T47D (cell line): ENCODE measurements around the gene PDE8A.
A peak's percentile ranks its signal among the peaks of the same experiment; 100 is the strongest.

Experiments
- DNase-seq, 2 experiments: peaks; one replicate each; pipeline versions ENCODE4 v3.0.0 to v3.0.0-alpha.2; 2011 to 2012; ENCODE audit warnings: low read depth in 1 of 2, low spot score in 1 of 2
- JUND ChIP-seq: IDR thresholded peaks from 2 replicates; pipeline ENCODE4 v1.6.1; 2012; ENCODE audit warnings: low read depth
- in situ Hi-C: cut with HindIII; loops from 2 replicates; pipeline ENCODE4 v1.10.0; 2016; ENCODE audit warnings: low sequenced_read_pairs, low pct_unique_long_range_greater_than_20kb

PDE8A gene

DNA sequence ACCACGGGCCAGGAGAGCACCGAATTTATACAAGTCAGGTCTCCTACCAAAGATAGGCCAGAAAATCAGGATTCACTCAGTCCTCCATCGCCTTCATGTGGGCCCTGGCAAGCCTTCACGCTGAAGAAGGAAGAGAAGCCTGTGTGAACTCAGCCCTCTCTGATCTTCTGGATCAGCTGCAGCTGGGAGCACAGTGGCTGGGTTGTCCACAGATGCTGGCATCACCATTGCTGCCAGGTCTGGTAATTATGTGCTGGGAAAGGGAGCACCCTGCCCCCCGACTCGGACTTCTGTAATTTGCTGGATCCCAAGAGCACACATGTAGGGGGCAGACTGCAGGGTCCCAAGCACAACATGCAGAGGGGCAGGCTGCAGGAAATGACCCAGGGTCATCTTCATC lies 12.4 kb upstream of the PDE8A start:
- in situ Hi-C loops = no loop called here
- TF ChIP-seq JUND = no peak

DNA sequence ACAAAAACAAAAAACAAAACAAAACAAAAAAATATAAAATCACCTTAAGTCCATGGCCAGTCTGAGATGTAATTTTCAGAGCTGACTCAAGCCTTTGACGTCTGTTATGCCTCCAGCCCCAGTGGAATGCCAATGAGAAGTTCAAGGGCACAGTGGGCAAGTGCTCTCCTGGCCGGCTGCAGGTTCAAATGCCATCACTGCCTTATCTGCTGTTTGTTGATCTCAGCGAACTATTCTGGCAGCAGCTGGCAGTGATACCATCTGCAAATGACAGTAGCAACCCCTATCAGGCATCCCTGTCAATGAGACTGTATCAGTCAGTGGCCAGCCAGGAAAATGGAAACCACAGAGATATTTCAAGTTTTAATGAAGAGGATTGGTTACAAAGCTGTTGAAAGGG lies 10.8 kb upstream of the PDE8A start:
- in situ Hi-C loops = no loop called here
- DNase-seq = no peak
- no peak for TF ChIP-seq JUND

More for the DNA sequence above, 12.4 kb upstream of the PDE8A start:
- no peak for DNase-seq

DNA sequence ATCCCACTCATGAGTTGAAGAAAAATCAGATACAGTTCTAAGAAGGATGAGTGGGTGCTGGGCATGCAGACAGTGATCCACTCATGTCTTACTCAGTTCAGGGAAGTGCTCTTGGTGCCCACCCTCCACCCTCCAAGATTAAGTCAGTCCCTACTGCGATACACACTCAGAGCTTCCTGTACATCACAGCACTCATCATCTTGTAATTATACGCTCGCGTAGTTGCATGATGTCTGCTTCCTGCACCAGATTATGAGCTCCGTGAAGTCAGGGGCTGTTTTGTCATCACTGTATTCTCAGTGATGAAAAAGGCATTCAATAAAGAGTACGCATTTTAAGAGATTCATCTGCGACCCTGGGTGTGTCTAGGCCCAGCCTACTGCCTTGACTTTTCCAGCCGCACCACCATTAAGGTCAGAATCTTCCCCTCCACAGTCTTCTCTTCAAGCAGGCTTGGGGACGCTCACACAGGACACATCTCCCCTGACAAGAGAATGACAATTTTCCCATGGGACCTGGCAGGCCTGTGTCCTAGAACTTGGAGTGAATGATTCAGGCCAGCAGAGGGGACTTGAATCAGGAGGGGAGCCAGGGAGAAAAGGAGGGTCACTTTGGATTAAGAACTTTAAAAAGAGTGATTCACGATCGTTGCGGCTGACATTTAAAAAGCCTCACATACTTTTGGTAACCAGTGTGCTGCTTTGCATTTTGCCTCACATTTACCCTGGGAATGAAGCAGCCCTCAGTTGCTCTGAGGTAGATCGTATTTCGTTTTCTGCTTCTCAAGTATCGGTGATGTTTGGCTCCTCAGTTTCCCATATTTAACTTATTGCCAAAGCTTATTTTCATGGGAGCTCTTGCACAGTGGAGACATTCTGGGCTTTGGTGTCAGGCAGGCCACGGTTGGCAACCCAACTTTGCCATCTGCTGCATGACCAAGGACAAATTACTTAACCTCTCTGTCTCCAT lies 7.9 kb upstream of the PDE8A start:
- in situ Hi-C loops = no loop called here
- TF ChIP-seq JUND = no peak
- DNase-seq = no peak

DNA sequence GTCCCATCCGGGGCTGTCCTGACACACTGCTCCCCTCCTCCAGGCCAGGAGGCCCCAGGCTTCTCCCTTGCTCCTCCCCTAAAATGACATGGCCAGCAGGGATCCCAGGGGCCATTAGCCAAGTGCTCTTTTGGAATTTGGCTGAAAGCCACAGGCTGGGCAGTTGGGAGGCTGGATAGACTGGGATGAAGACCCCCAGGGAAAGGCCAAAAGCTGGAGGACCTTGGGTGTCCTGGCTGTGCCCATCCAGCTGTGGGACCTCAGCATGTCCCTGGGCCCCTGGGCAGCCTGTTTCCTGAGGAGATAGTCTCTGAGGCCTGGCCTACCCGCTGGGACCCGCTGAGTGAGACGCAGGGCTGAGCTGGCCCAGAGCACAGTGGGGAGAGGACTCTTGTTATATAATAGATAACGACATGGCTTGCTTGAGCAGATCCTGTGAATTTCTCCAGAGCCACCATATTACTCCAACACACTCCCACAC lies 5.7 kb upstream of the PDE8A start:
- TF ChIP-seq JUND = no peak
- in situ Hi-C loops = no loop called here
- no peak for DNase-seq

DNA sequence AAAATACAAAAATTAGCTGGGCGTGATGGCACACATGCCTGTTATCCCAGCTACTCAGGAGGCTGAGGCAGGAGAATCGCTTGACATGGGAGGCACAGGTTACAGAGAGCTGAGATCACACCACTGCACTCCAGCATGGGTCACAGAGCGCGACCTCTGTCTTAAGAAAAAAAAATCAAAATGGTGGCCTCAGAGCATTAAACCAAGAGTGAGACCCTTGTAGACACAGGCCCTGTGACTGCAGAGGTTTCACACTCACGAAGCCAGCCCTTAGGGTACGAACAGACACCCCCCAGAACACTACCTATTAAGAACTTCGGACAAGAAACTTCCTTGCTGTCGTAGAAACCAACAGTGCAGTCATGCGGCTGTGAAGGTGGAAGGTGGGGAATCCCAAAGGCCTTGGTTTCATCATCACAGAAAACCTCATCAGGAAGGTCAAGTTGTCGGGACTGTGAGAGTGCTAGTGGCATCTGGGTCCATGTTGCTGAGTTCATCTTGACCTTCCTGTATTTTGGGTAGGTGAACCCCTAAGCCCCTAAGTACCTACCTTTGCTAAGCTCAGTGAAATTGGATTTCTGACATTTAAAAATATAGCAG lies 4.8 kb upstream of the PDE8A start:
- no peak for DNase-seq
- in situ Hi-C loops = no loop called here
- no peak for TF ChIP-seq JUND

DNA sequence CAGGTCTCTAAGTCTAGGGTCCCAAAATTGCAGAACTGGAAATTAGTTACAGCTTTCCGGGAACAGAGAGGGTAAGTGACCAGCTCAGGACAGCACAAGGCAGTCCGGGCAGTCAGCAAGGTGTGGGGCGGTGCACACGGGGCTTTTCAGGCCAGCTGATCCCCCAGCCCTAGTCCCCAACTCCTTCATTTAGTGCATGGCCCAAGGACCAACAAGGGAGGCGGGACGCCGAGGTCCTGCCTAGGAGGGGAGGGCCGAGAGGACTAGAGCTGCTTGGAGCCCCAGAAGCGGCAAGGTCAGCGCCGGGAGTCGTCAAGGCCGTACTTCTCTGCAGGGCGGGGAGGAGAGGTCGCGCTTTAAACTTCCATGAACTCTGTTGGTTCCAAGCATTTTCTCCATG lies 2.0 kb upstream of the PDE8A start:
- in situ Hi-C loops = no loop called here
- no peak for DNase-seq
- TF ChIP-seq JUND = no peak

DNA sequence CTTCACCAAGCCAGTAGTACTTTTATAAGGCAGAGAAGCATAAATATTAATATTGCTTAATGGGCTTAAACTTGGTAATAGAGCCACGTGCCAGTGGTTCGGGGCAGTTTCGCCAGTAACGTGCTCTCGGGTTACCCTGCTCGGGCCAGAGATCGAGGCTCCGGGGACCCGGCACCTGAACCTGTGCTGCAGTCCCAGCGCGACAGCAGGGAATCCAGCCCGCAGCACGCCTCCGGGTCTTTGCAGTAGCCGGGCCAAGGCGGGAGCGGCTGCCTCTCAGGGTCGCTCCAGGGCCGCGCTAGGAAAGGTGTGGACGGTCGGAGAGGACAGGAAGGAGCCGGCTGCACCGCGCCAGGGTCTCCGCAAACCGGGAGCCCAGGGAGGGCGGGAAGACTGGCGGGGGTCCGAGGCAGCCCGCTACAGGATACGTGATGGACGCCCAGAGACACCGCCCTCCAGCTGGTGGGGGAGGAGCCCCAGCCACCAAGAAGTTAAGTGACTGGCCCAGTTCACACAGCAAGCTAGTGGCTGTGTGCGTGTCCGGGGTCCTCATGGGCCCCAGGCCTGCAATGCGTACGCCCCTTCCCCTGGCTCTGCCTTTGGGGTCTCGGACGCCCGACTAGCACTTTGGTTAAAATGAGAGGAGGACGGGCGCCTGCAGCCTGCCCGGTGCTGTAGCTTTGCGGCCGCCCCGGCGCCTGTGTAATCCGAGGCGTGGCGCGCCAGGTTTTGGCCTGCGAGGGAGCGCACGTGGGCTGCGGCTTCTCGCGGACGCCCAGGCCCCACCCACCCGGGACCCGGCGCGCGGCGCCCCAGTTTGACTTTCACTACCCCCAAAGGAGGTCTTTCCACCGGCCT lies 1.2 kb upstream of the PDE8A start:
- TF ChIP-seq JUND = peak; percentile 32; the same call in 1 of the 2 replicates
- in situ Hi-C loops = no loop called here
- peak; percentile 88 to 90 for DNase-seq

DNA sequence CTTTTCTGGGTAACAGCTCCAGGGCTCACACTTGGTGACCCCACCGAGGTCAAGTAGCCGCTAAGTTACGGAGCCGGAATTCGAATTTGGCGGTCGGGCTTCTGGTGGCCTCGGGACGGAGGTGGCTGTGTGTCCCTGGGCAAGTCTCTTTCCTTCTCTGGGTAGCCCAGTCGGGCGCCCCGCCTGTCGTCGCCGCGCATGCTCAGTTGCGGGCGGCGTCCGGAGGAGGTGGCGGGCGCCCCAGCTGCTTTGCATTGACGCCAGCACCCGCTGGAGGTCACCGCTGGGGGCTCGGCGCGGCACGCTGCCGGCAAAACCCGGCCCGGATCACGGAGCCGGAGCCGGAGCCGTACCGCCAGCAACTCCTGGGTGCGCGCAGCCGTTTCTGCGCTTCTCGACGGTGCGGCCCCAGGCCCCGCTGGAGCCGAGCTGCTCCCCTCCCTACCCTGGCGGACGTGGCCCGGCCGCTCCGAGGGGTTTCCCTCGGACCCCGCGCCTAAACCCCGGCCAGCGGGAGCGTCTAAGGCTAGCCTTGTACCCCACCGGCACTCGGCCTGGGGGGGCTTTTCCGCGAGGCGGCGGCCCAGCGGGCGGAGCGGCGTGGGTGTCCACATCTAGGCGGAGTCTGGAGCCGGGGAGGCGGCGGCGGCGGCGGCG lies 474 bp upstream of the PDE8A start:
- peak; percentile 97 to 99 for DNase-seq
- in situ Hi-C loops = no loop called here
- no peak; the same call in 1 of the 2 replicates for TF ChIP-seq JUND

DNA sequence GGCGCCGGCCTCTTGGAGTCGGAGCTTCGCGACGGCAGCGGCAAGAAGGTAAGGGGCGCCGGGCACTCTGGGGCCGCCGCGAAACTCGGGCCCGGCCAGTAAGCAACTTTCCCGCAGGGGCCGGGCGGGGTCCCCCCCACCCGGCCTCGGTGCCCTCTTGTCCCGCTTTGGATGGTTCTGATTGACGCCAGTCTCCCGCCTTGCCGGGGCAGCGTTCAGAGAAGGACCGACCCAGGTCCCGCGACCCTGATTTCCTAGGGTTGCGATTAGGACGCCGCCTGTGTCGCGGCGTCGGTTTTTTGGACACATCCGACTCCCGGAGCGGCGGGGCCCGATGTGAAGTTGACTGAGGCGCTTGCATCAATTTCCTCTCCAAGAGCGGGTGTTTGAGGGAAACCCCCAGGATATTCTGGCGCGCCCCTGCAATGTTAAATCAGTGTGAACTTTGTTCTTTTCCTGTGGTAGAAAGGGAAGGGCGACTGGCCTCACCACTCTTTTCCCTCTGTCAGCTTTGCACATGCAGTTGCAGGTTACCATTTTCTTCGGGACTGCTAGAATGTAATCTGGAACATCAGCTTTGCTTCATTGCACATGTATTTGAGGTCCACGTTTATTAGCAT lies 755 bp downstream of the PDE8A start:
- in situ Hi-C loops = no loop called here
- peak in 1 of 2 experiments; percentile 12 for DNase-seq
- TF ChIP-seq JUND = no peak

DNA sequence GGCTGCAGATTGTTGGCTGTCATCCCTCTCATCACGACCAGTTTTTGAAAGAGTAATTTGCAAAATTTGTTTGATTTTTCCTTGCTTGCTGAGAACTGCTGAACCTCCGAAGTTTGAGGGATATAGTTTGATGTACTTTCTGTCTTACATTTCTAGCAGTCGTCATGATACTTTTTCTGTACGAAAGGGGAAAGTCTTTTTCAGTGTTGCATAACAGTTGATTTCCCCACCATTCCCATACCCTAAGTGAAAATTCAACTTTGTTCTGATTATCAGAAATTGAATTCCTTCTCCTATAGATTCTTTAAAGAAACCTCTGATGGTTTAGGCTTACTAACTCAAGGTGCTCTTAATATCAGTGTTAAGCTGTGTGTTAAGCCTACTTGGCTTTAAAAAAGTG lies 1.6 kb downstream of the PDE8A start:
- TF ChIP-seq JUND = no peak
- DNase-seq = no peak
- in situ Hi-C loops = no loop called here

DNA sequence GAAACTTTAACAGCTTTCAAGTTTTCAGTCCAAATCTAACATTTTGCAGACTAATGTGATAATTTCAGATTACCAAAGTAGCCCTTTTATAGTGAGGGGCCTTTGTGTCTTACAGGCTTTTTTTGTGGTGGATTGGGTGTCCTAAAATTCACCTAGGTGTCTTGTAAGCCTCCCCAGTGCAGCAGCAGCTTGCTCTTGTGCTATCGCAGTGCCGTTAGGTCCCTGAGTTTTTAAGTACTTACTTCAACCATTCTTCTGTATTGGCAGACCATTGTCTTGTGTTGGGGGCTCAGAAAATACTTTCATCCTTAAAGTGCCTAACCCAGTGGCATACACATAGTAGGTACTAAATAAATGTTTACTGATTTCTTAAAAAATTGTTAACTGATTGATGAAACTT lies 2.1 kb downstream of the PDE8A start:
- no peak for TF ChIP-seq JUND
- in situ Hi-C loops = no loop called here

More for the DNA sequence above, 2.1 kb downstream of the PDE8A start:
- no peak for DNase-seq
